ENCODE data around the gene CHAF1B.

Gene CHAF1B

DNA sequence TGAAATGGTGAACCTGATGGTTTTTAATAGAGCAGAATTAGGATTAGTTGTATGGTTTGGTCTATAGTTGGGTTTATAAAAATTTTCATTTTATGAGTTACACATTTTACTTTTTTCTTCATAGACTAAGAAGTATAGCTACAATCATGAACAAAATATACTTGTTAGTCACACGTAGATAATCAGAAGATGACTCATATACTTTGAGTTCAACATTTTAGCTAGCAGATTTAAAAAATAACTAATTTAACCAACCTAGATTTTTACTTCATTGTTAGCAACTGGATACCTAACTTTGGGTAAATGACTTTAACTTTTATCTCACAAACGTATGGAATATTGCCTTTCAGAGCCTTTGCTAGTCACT lies 37.2 kb upstream of the CHAF1B start:
- Histone ChIP-seq H3K27ac (ENCODE audit: insufficient read depth in 1 of 2, low read depth in 1 of 2, low read length in 2 of 2, poor library complexity in 1 of 2, severe bottlenecking in 2 of 2) (no peak overlapping the region), H3K27me3 (replicated peaks in 2 of 5; ENCODE audit: control insufficient read depth in 4 of 5, insufficient read depth in 5 of 5, low read length in 4 of 5) (no peaks in the 10 kb centered on the region), H3K36me3 (ENCODE audit: control insufficient read depth in 4 of 4, insufficient read depth in 4 of 4, low read length in 3 of 4) (peaks cover 20 to 91% (median 50%) of the 10 kb centered on the region in 4 experiments), H3K4me3 (ENCODE audit: control insufficient read depth in 1 of 7, extremely low read depth in 1 of 7, insufficient read depth in 4 of 7, low read depth in 2 of 7, low read length in 6 of 7) (no peak overlapping the region), H3K4me1 (ENCODE audit: control extremely low read depth in 1 of 4, control insufficient read depth in 4 of 4, insufficient read depth in 4 of 4, low read length in 3 of 4) (no peaks in the 10 kb centered on the region), H3K9me3 (ENCODE audit: control extremely low read depth in 1 of 5, control insufficient read depth in 4 of 5, insufficient read depth in 2 of 5, low read depth in 1 of 5, low read length in 4 of 5) (no peaks in the 10 kb centered on the region)
- ChIA-PET CTCF (interaction anchor here (0.6 to 1.5 kb wide), 2 partner anchors 10 to 35 kb away, joined by 3 to 6 read pairs; no protein-coding TSS in a partner anchor), POLR2A (no interaction called here)
- WGBS (ENCODE audit: insufficient coverage) = 100% methylated on average over 1 of the region's 2 CpGs
- DNase-seq = no peak

DNA sequence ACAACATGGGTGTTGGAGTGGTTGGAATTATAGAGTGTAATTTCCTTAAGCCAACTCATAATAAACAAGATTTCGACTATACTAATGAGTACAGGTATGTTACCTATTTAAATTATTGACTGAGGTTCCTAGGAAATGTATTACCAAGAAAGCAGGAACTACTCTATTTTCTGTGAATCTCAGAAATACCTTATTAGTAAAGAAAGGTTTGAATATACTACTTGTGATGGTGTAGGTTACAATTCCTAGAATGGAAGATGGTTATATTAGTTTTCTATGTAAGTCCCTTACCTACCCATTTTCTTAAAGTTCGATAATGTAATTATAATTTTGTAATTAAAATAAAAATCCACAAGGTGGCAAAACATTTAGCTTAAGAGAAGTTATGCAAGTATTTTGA lies 35.9 kb upstream of the CHAF1B start:
- WGBS (ENCODE audit: insufficient coverage) = no CpG with 5 or more reads among the region's 2 CpGs
- no peak overlapping the region for H3K27ac ChIP-seq (ENCODE audit: insufficient read depth in 1 of 2, low read depth in 1 of 2, low read length in 2 of 2, poor library complexity in 1 of 2, severe bottlenecking in 2 of 2)
- H3K4me1 ChIP-seq (ENCODE audit: control extremely low read depth in 1 of 4, control insufficient read depth in 4 of 4, insufficient read depth in 4 of 4, low read length in 3 of 4) = no peaks in the 10 kb centered on the region
- DNase-seq = no peak
- POLR2A ChIA-PET = no interaction called here
- H3K36me3 ChIP-seq (ENCODE audit: control insufficient read depth in 4 of 4, insufficient read depth in 4 of 4, low read length in 3 of 4) = peaks cover 20 to 85% (median 45%) of the 10 kb centered on the region in 4 experiments
- no peaks in the 10 kb centered on the region for H3K9me3 ChIP-seq (ENCODE audit: control extremely low read depth in 1 of 5, control insufficient read depth in 4 of 5, insufficient read depth in 2 of 5, low read depth in 1 of 5, low read length in 4 of 5)
- no peak overlapping the region for H3K4me3 ChIP-seq (ENCODE audit: control insufficient read depth in 1 of 7, extremely low read depth in 1 of 7, insufficient read depth in 4 of 7, low read depth in 2 of 7, low read length in 6 of 7)
- H3K27me3 ChIP-seq (replicated peaks in 2 of 5; ENCODE audit: control insufficient read depth in 4 of 5, insufficient read depth in 5 of 5, low read length in 4 of 5) = no peaks in the 10 kb centered on the region
- CTCF ChIA-PET = no interaction called here

DNA sequence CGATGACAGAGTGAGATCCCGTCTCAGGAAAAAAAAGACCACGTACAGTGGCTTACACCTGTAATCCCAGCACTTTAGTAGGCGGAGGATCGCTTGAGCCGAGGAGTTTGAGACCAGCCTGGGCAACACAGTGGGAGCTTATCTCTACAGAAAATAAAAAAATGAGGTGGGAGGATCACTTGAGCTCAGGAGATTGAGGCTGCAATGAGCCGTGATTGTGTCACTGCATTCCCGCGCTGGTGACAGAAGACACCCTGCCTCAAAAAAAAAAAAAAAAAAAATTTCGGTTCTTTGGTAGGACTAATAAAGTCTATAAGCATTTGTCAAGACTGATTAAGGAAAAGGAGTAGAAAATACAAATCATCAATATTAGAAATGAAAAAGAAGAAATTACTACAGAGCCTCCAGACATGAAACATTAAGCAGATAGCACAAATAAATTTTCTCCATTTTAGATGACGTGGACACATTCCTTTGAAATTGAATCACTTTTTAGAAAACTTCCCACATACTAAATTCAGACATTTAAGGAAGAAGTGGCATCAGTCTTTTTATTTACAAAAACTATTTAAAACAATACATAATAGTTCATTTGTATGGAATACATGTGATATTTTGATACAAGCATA lies 34.8 kb upstream of the CHAF1B start:
- Histone ChIP-seq H3K9me3 (ENCODE audit: control extremely low read depth in 1 of 5, control insufficient read depth in 4 of 5, insufficient read depth in 2 of 5, low read depth in 1 of 5, low read length in 4 of 5) (no peaks in the 10 kb centered on the region), H3K4me3 (ENCODE audit: control insufficient read depth in 1 of 7, extremely low read depth in 1 of 7, insufficient read depth in 4 of 7, low read depth in 2 of 7, low read length in 6 of 7) (no peak overlapping the region), H3K27me3 (replicated peaks in 2 of 5; ENCODE audit: control insufficient read depth in 4 of 5, insufficient read depth in 5 of 5, low read length in 4 of 5) (no peaks in the 10 kb centered on the region), H3K4me1 (ENCODE audit: control extremely low read depth in 1 of 4, control insufficient read depth in 4 of 4, insufficient read depth in 4 of 4, low read length in 3 of 4) (no peaks in the 10 kb centered on the region), H3K27ac (ENCODE audit: insufficient read depth in 1 of 2, low read depth in 1 of 2, low read length in 2 of 2, poor library complexity in 1 of 2, severe bottlenecking in 2 of 2) (no peak overlapping the region), H3K36me3 (ENCODE audit: control insufficient read depth in 4 of 4, insufficient read depth in 4 of 4, low read length in 3 of 4) (peaks cover 24 to 85% (median 53%) of the 10 kb centered on the region in 4 experiments)
- 97% methylated on average over 6 of the region's 11 CpGs for WGBS (ENCODE audit: insufficient coverage)
- ChIA-PET POLR2A (no interaction called here), CTCF (no interaction called here)
- no peak for DNase-seq

DNA sequence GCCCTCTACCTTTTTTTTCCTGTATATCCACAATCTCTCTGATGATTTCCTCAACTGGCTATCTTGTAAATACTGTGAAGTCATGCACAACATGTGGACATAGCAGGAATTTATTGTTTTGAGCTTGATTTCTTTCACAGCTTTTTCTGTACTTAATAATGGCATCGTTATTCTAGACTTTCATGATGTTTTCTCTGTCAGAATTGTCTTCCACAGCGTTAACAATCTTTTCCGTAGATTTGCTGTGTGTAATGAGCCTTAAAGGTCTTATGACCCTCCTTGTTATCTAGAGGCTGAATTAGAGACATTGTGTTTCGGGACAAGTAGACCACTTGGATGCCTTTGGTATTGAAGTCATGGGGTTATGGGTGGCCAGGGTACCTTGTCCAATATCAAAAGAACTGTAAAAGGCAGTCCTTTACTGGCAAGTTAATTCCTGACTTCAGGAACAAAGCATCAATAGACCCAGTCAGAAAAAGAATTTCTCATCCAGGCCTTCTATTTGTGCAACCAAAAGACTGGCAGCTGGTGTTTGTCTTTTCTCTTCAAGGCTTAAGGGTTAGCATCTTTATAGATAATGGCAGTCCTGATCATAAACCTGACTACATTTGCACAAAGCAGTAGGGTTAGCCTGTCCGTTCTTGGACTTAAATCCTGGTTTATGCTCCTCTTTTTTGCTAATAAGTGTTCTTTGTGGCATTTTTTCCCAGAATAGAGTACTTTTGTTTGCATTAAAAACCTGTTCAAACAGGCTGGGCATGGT lies 30.1 kb upstream of the CHAF1B start:
- Histone ChIP-seq H3K27ac (ENCODE audit: insufficient read depth in 1 of 2, low read depth in 1 of 2, low read length in 2 of 2, poor library complexity in 1 of 2, severe bottlenecking in 2 of 2) (no peak overlapping the region), H3K9me3 (ENCODE audit: control extremely low read depth in 1 of 5, control insufficient read depth in 4 of 5, insufficient read depth in 2 of 5, low read depth in 1 of 5, low read length in 4 of 5) (no peaks in the 10 kb centered on the region), H3K27me3 (replicated peaks in 2 of 5; ENCODE audit: control insufficient read depth in 4 of 5, insufficient read depth in 5 of 5, low read length in 4 of 5) (no peaks in the 10 kb centered on the region), H3K4me1 (ENCODE audit: control extremely low read depth in 1 of 4, control insufficient read depth in 4 of 4, insufficient read depth in 4 of 4, low read length in 3 of 4) (no peaks in the 10 kb centered on the region), H3K36me3 (ENCODE audit: control insufficient read depth in 4 of 4, insufficient read depth in 4 of 4, low read length in 3 of 4) (peaks cover 16 to 69% (median 39%) of the 10 kb centered on the region in 4 experiments), H3K4me3 (ENCODE audit: control insufficient read depth in 1 of 7, extremely low read depth in 1 of 7, insufficient read depth in 4 of 7, low read depth in 2 of 7, low read length in 6 of 7) (no peak overlapping the region)
- CTCF ChIA-PET = no interaction called here
- WGBS (ENCODE audit: insufficient coverage) = 100% methylated on average over 5 of the region's 5 CpGs
- DNase-seq = no peak
- POLR2A ChIA-PET = no interaction called here

DNA sequence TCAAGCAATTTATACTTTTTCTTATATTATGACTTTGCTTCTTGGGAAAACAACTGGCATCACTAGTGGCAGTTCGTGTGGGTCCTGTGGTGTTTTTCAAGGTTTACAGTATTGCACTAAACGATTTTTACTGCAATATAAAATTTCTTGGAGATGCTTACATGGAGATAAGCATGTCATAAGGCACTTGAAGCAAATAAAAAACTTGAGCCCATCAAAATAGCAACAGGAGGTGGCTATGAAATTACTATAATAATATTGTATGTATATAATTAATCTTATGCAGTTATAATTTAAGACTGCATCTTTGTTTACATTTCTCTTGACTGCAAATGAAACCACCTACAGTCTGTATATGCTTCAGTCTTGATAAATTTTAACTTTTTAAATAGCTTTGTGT lies 29.3 kb upstream of the CHAF1B start:
- no peak overlapping the region for H3K27ac ChIP-seq (ENCODE audit: insufficient read depth in 1 of 2, low read depth in 1 of 2, low read length in 2 of 2, poor library complexity in 1 of 2, severe bottlenecking in 2 of 2)
- no peak for DNase-seq
- H3K9me3 ChIP-seq (ENCODE audit: control extremely low read depth in 1 of 5, control insufficient read depth in 4 of 5, insufficient read depth in 2 of 5, low read depth in 1 of 5, low read length in 4 of 5) = no peaks in the 10 kb centered on the region
- H3K4me3 ChIP-seq (ENCODE audit: control insufficient read depth in 1 of 7, extremely low read depth in 1 of 7, insufficient read depth in 4 of 7, low read depth in 2 of 7, low read length in 6 of 7) = no peak overlapping the region
- ChIA-PET CTCF (no interaction called here), POLR2A (no interaction called here)
- H3K27me3 ChIP-seq (replicated peaks in 2 of 5; ENCODE audit: control insufficient read depth in 4 of 5, insufficient read depth in 5 of 5, low read length in 4 of 5) = no peaks in the 10 kb centered on the region
- peaks cover 20 to 69% (median 41%) of the 10 kb centered on the region in 4 experiments for H3K36me3 ChIP-seq (ENCODE audit: control insufficient read depth in 4 of 4, insufficient read depth in 4 of 4, low read length in 3 of 4)
- no peaks in the 10 kb centered on the region for H3K4me1 ChIP-seq (ENCODE audit: control extremely low read depth in 1 of 4, control insufficient read depth in 4 of 4, insufficient read depth in 4 of 4, low read length in 3 of 4)
- 94% methylated on average over 2 of the region's 2 CpGs for WGBS (ENCODE audit: insufficient coverage)

DNA sequence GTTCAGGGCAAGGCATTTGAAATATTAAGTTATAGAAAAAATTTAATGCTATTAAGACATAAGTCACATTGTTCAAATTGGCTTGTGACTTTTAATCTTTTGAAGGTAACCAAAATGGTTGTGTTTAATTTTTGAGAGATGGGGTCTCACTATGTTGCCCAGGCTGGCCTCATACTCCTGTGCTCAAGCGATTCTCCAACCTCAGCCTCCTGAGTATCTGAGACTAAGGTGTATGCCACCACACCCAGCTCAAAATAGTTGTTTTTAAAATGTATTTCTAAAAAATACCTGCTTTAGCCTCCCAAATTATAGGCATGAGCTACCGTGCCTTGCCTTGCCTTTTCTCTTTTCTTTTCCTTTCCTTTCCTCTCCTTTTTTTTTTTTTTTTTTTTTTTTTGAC lies 26.0 kb upstream of the CHAF1B start:
- WGBS (ENCODE audit: insufficient coverage) = 100% methylated on average over 1 of the region's 2 CpGs
- Histone ChIP-seq H3K36me3 (ENCODE audit: control insufficient read depth in 4 of 4, insufficient read depth in 4 of 4, low read length in 3 of 4) (peaks cover 23 to 73% (median 50%) of the 10 kb centered on the region in 4 experiments), H3K27me3 (replicated peaks in 2 of 5; ENCODE audit: control insufficient read depth in 4 of 5, insufficient read depth in 5 of 5, low read length in 4 of 5) (no peaks in the 10 kb centered on the region), H3K27ac (ENCODE audit: insufficient read depth in 1 of 2, low read depth in 1 of 2, low read length in 2 of 2, poor library complexity in 1 of 2, severe bottlenecking in 2 of 2) (no peak overlapping the region), H3K4me3 (ENCODE audit: control insufficient read depth in 1 of 7, extremely low read depth in 1 of 7, insufficient read depth in 4 of 7, low read depth in 2 of 7, low read length in 6 of 7) (no peak overlapping the region), H3K4me1 (ENCODE audit: control extremely low read depth in 1 of 4, control insufficient read depth in 4 of 4, insufficient read depth in 4 of 4, low read length in 3 of 4) (no peaks in the 10 kb centered on the region), H3K9me3 (ENCODE audit: control extremely low read depth in 1 of 5, control insufficient read depth in 4 of 5, insufficient read depth in 2 of 5, low read depth in 1 of 5, low read length in 4 of 5) (no peaks in the 10 kb centered on the region)
- ChIA-PET POLR2A (interaction anchor here (0.6 kb wide), 1 partner anchor 38 kb away, joined by 5 read pairs; no protein-coding TSS in a partner anchor), CTCF (no interaction called here)
- no peak for DNase-seq

DNA sequence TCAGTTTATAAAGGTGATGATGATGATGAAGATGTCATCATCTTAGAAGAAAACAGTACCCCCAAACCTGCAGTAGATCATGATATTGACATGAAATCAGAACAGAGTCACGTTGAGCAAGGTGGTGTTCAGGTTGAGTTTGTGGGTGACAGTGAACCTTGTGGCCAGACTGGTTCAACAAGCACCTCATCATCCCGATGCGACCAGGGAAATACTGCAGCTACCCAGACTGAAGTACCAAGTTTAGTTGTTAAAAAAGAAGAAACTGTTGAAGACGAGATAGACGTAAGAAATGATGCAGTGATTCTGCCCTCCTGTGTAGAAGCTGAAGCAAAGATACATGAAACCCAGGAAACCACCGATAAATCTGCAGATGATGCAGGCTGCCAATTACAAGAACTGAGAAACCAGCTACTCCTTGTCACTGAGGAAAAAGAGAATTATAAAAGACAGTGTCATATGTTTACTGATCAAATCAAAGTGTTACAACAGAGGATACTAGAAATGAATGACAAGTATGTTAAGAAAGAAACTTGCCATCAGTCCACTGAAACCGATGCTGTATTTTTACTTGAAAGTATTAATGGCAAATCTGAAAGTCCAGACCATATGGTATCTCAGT lies 16.0 kb upstream of the CHAF1B start:
- CTCF ChIA-PET = interaction anchor here (1.2 to 1.7 kb wide), 3 partner anchors 8 to 22 kb away, joined by 3 to 5 read pairs (median 3); no protein-coding TSS in a partner anchor
- peaks cover 36 to 86% (median 62%) of the 10 kb centered on the region in 4 experiments for H3K36me3 ChIP-seq (ENCODE audit: control insufficient read depth in 4 of 4, insufficient read depth in 4 of 4, low read length in 3 of 4)

More for the DNA sequence above, 16.0 kb upstream of the CHAF1B start:
- POLR2A ChIA-PET = no interaction called here
- WGBS (ENCODE audit: insufficient coverage) = 95% methylated on average over 6 of the region's 7 CpGs
- Histone ChIP-seq H3K4me1 (ENCODE audit: control extremely low read depth in 1 of 4, control insufficient read depth in 4 of 4, insufficient read depth in 4 of 4, low read length in 3 of 4) (no peaks in the 10 kb centered on the region), H3K27ac (ENCODE audit: insufficient read depth in 1 of 2, low read depth in 1 of 2, low read length in 2 of 2, poor library complexity in 1 of 2, severe bottlenecking in 2 of 2) (no peak overlapping the region), H3K9me3 (ENCODE audit: control extremely low read depth in 1 of 5, control insufficient read depth in 4 of 5, insufficient read depth in 2 of 5, low read depth in 1 of 5, low read length in 4 of 5) (no peaks in the 10 kb centered on the region), H3K27me3 (replicated peaks in 2 of 5; ENCODE audit: control insufficient read depth in 4 of 5, insufficient read depth in 5 of 5, low read length in 4 of 5) (no peaks in the 10 kb centered on the region), H3K4me3 (ENCODE audit: control insufficient read depth in 1 of 7, extremely low read depth in 1 of 7, insufficient read depth in 4 of 7, low read depth in 2 of 7, low read length in 6 of 7) (no peak overlapping the region)
- no peak for DNase-seq
